ENCODE measurements around the gene IQCK. TPM values are rescaled to one million over a fixed set of nuclear protein-coding genes. Genes with fewer than 3 reads are reported as not detected.
A peak's percentile ranks its signal among the peaks of the same experiment; 100 is the strongest.

IQCK gene
- total RNA-seq, 3 donors from 2014 or later, result 25.9 to 63.8 (median 34.7) TPM

DNA sequence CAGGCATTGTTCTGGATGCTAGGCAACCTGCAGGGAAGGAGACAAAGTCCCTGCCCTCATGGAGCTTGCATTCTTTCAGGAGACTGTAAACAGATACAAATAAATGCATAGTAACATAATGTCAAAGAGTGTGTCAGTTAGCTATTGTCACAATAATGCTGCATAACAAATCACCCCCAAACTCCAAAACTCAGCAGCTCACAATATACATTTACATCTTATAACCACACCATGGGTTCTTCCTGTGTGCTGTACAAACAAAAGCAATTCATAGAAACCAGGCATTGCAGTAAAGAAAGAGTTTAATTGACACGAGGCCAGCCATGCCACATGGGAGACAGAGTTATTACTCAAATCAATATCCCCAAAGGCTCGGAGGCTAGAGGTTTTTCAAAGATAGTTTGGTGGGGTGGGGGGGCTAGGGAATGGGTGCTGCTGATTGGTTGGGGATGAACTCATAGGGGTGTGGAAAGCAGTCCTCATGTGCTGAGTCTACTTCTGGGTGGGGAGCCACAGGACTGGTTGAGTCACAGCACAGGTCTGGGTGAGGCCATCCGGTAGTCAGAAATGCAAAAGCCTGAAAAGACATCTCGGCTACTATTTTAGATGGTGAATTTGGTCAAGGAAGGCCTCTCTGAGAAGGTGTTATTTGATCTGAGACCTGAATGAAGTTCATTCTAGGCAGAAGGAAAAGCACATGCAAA lies 87.5 kb downstream of the IQCK start:
- Histone ChIP-seq H3K27me3 (no peaks in the 10 kb centered on the region), H3K27ac (peak overlapping the region; percentile 46 to 74), H3K9me3 (no peaks in the 10 kb centered on the region), H3K4me3 (no peak overlapping the region), H3K4me1 (no peaks in the 10 kb centered on the region), H3K36me3 (no peaks in the 10 kb centered on the region)
- no peak for DNase-seq (ENCODE audit: low spot score in 2 of 2)
- intact Hi-C loops (cut with DNase I; ENCODE audit: low total_unique reads), result no loop called here
- TF ChIP-seq, protein P1, sequence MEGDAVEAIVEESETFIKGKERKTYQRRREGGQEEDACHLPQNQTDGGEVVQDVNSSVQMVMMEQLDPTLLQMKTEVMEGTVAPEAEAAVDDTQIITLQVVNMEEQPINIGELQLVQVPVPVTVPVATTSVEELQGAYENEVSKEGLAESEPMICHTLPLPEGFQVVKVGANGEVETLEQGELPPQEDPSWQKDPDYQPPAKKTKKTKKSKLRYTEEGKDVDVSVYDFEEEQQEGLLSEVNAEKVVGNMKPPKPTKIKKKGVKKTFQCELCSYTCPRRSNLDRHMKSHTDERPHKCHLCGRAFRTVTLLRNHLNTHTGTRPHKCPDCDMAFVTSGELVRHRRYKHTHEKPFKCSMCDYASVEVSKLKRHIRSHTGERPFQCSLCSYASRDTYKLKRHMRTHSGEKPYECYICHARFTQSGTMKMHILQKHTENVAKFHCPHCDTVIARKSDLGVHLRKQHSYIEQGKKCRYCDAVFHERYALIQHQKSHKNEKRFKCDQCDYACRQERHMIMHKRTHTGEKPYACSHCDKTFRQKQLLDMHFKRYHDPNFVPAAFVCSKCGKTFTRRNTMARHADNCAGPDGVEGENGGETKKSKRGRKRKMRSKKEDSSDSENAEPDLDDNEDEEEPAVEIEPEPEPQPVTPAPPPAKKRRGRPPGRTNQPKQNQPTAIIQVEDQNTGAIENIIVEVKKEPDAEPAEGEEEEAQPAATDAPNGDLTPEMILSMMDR (IDR thresholded peaks at IDR 0.05), result no peak
- no peak for TF ChIP-seq POLR2AphosphoS5 (IDR thresholded peaks at IDR 0.05)
- no peak for TF ChIP-seq POLR2A (IDR thresholded peaks at IDR 0.05)

DNA sequence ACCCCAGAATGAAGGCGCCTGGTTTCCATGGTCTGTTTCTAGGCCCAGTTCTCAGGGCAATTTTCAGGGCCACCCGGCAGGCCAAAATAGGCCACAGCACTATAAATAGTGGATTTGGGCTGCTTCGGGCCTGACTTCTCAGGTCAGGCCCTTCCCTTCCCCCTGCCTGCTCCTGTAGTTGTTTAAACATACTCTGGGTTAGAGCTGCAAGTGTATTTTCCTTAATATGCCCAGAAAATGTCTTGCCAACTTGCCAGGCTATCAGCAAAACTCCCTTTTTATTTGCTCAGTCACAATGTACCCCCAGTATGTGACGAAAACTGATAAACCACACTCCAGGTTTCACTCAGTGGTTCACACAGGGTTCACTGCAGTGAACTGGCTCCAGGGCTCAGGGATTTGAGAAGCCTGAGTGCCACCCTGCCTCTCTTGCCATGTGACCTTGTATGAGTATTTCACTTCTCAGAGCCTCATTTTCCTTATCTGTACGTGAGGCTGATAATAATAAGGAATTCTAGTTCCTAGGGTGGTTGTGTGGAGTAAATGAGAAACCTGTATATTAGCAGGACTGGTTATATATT lies 90.1 kb downstream of the IQCK start:
- no peak overlapping the region for H3K4me3 ChIP-seq
- intact Hi-C loops (cut with DNase I; ENCODE audit: low total_unique reads), result no loop called here
- H3K9me3 ChIP-seq, result peaks cover 0 to 7% of the 10 kb centered on the region in 2 donors
- no peaks in the 10 kb centered on the region for H3K27me3 ChIP-seq
- H3K4me1 ChIP-seq, result no peaks in the 10 kb centered on the region
- no peak for DNase-seq (ENCODE audit: low spot score in 2 of 2)
- H3K27ac ChIP-seq, result peak overlapping the region in 1 of 2 donors; percentile 50
- no peaks in the 10 kb centered on the region for H3K36me3 ChIP-seq
- TF ChIP-seq, protein P1 (IDR thresholded peaks at IDR 0.05), result no peak
- no peak for TF ChIP-seq POLR2AphosphoS5 (IDR thresholded peaks at IDR 0.05)
- TF ChIP-seq POLR2A (IDR thresholded peaks at IDR 0.05), result no peak

DNA sequence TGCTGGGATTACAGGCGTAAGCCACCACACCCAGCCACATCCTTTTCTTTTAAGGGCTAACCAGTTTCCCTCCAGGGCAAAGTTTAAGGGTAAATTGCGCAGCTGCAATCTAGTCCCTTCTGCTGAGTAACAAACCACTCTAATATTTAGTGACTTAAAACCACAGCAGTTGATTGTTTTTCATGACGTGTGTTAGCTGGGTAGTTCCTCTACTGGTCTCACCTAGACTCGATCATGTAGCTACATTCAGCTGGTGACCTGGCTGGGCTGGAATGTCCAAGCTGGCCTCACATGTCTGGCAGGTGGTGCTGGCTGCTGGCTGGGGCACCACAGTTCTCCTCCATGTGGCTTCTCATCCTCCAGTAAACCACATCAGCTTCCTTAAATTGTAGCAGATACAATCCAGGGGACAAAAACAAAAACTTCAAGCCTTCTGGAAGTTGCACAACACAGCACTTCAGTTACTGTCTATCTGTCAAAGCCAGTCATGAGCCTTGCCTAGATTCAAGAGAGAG lies 91.1 kb downstream of the IQCK start:
- no peak overlapping the region for H3K4me3 ChIP-seq
- H3K27me3 ChIP-seq, result no peaks in the 10 kb centered on the region
- no peak for TF ChIP-seq POLR2A (IDR thresholded peaks at IDR 0.05)
- no peak for TF ChIP-seq POLR2AphosphoS5 (IDR thresholded peaks at IDR 0.05)
- TF ChIP-seq, protein P1 (IDR thresholded peaks at IDR 0.05), result no peak
- H3K4me1 ChIP-seq, result no peaks in the 10 kb centered on the region
- H3K9me3 ChIP-seq, result peaks cover 0 to 9% of the 10 kb centered on the region in 2 donors
- no peak for DNase-seq (ENCODE audit: low spot score in 2 of 2)
- H3K27ac ChIP-seq, result peak overlapping the region; percentile 8 to 25
- intact Hi-C loops (cut with DNase I; ENCODE audit: low total_unique reads), result no loop called here
- H3K36me3 ChIP-seq, result no peaks in the 10 kb centered on the region

DNA sequence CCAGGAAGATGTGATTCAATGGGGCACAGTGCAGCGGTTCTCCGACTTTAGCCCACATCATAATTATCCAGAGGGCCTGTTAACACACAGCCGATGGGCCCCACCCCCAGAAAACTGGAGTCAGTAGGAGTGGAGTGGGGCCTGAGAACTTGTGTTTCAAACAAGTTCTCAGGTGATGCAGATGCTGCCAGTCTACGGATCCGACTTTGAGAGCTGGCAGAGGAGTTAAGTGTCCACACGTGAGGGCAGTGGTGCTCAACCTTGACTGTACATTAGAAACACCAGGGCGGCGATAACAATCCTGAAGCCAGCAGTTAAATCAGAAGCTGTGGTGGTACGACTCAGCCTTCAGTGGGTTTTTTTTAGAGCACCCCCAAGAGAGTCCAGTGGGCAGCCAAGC lies 91.6 kb downstream of the IQCK start:
- Histone ChIP-seq H3K36me3 (no peaks in the 10 kb centered on the region), H3K9me3 (peaks cover 0 to 9% of the 10 kb centered on the region in 2 donors), H3K4me3 (no peak overlapping the region), H3K27ac (no peak overlapping the region), H3K27me3 (no peaks in the 10 kb centered on the region), H3K4me1 (no peaks in the 10 kb centered on the region)
- intact Hi-C loops (cut with DNase I; ENCODE audit: low total_unique reads), result no loop called here
- no peak for TF ChIP-seq POLR2AphosphoS5 (IDR thresholded peaks at IDR 0.05)
- TF ChIP-seq POLR2A (IDR thresholded peaks at IDR 0.05), result no peak
- TF ChIP-seq, protein P1 (IDR thresholded peaks at IDR 0.05), result no peak
- no peak for DNase-seq (ENCODE audit: low spot score in 2 of 2)

All from breast epithelium (tissue), 4 donors.